ENCODE measurements around the gene CLTCL1. TPM values are rescaled to one million over a fixed set of nuclear protein-coding genes. Genes with fewer than 3 reads are reported as not detected.

The CLTCL1 gene
- total RNA-seq, 1 experiment from 2014 or later, result 21.7 TPM

GRCh38 chr22:19238900-19239299 lies 52.6 kb downstream of the CLTCL1 start:
- H3K27ac Mint-ChIP-seq (ENCODE audit: low read depth, unreplicated experiment), result no peak overlapping the region
- POLR2A ChIA-PET, result interaction anchor here (0.5 kb wide), 1 partner anchor 1633 kb away, joined by 3 read pairs; no protein-coding TSS in a partner anchor
- no peaks in the 10 kb centered on the region for H3K4me1 Mint-ChIP-seq (ENCODE audit: insufficient read depth, unreplicated experiment)
- H3K36me3 Mint-ChIP-seq (ENCODE audit: insufficient read depth, unreplicated experiment), result peaks cover 41% of the 10 kb centered on the region
- DNase-seq (ENCODE audit: unreplicated experiment), result no peak
- no peaks in the 10 kb centered on the region for H3K27me3 Mint-ChIP-seq (ENCODE audit: insufficient read depth, unreplicated experiment)
- intact Hi-C loops (cut with micrococcal nuclease), result no loop called here
- H3K4me3 Mint-ChIP-seq (ENCODE audit: unreplicated experiment), result no peak overlapping the region
- no TSS peak for BruUV-seq (replicated peaks)
- no peaks in the 10 kb centered on the region for H3K9me3 Mint-ChIP-seq (ENCODE audit: unreplicated experiment)
- CTCF ChIA-PET, result no interaction called here
- TF ChIP-seq CTCF (IDR thresholded peaks at IDR 0.05; ENCODE audit: unreplicated experiment), result no peak

GRCh38 chr22:19235874-19236273 lies 55.6 kb downstream of the CLTCL1 start:
- H3K4me3 Mint-ChIP-seq (ENCODE audit: unreplicated experiment), result no peak overlapping the region
- H3K36me3 Mint-ChIP-seq (ENCODE audit: insufficient read depth, unreplicated experiment), result peaks cover 49% of the 10 kb centered on the region
- intact Hi-C loops (cut with micrococcal nuclease), result no loop called here
- H3K4me1 Mint-ChIP-seq (ENCODE audit: insufficient read depth, unreplicated experiment), result no peaks in the 10 kb centered on the region
- DNase-seq (ENCODE audit: unreplicated experiment), result no peak
- CTCF ChIA-PET, result interaction anchor here (0.5 kb wide), 1 partner anchor 64 kb away, joined by 4 read pairs; no protein-coding TSS in a partner anchor
- TF ChIP-seq CTCF (IDR thresholded peaks at IDR 0.05; ENCODE audit: unreplicated experiment), result no peak
- POLR2A ChIA-PET, result interaction anchor here (1.1 kb wide), 1 partner anchor 10 kb away, joined by 3 read pairs; no protein-coding TSS in a partner anchor
- H3K27me3 Mint-ChIP-seq (ENCODE audit: insufficient read depth, unreplicated experiment), result no peaks in the 10 kb centered on the region
- H3K9me3 Mint-ChIP-seq (ENCODE audit: unreplicated experiment), result no peaks in the 10 kb centered on the region
- no peak overlapping the region for H3K27ac Mint-ChIP-seq (ENCODE audit: low read depth, unreplicated experiment)
- no TSS peak for BruUV-seq (replicated peaks)

- BruUV-seq (replicated peaks), result no TSS peak
- no peak for DNase-seq (ENCODE audit: unreplicated experiment)
Observed at GRCh38 chr22:19234126-19234896, 57.2 kb downstream of the CLTCL1 start.

GRCh38 chr22:19233189-19233661 lies 58.3 kb downstream of the CLTCL1 start:
- BruUV-seq (replicated peaks), result no TSS peak
- Mint-ChIP-seq H3K27ac (ENCODE audit: low read depth, unreplicated experiment) (no peak overlapping the region), H3K4me3 (ENCODE audit: unreplicated experiment) (no peak overlapping the region), H3K9me3 (ENCODE audit: unreplicated experiment) (no peaks in the 10 kb centered on the region), H3K27me3 (ENCODE audit: insufficient read depth, unreplicated experiment) (no peaks in the 10 kb centered on the region), H3K36me3 (ENCODE audit: insufficient read depth, unreplicated experiment) (peaks cover 42% of the 10 kb centered on the region), H3K4me1 (ENCODE audit: insufficient read depth, unreplicated experiment) (no peaks in the 10 kb centered on the region)
- no peak for TF ChIP-seq CTCF (IDR thresholded peaks at IDR 0.05; ENCODE audit: unreplicated experiment)
- POLR2A ChIA-PET, result no interaction called here
- intact Hi-C loops (cut with micrococcal nuclease), result no loop called here
- DNase-seq (ENCODE audit: unreplicated experiment), result no peak
- CTCF ChIA-PET, result no interaction called here

More at GRCh38 chr22:19234126-19234896, 57.2 kb downstream of the CLTCL1 start:
- Mint-ChIP-seq H3K27ac (ENCODE audit: low read depth, unreplicated experiment) (no peak overlapping the region), H3K4me1 (ENCODE audit: insufficient read depth, unreplicated experiment) (no peaks in the 10 kb centered on the region), H3K27me3 (ENCODE audit: insufficient read depth, unreplicated experiment) (no peaks in the 10 kb centered on the region), H3K4me3 (ENCODE audit: unreplicated experiment) (no peak overlapping the region), H3K36me3 (ENCODE audit: insufficient read depth, unreplicated experiment) (peaks cover 42% of the 10 kb centered on the region), H3K9me3 (ENCODE audit: unreplicated experiment) (no peaks in the 10 kb centered on the region)
- ChIA-PET CTCF (no interaction called here), POLR2A (no interaction called here)
- no peak for TF ChIP-seq CTCF (IDR thresholded peaks at IDR 0.05; ENCODE audit: unreplicated experiment)
- intact Hi-C loops (cut with micrococcal nuclease), result no loop called here

Measured in MCF 10A (cell line).